Measurements from ENCODE around the gene GPBP1L1.

Gene GPBP1L1

GRCh38 chr1:45589861-45590260, 96.5 kb downstream of the GPBP1L1 start:
- DNase-seq (ENCODE audit: low spot score) = no peak

- DNase-seq (ENCODE audit: low spot score) = no peak
Measured at GRCh38 chr1:45586769-45587168, 99.6 kb downstream of the GPBP1L1 start.

GRCh38 chr1:45585496-45586075, 100.7 kb downstream of the GPBP1L1 start:
- no peak for DNase-seq (ENCODE audit: low spot score)

GRCh38 chr1:45585110-45585426, 101.3 kb downstream of the GPBP1L1 start:
- no peak for DNase-seq (ENCODE audit: low spot score)

- peak; percentile 74 for DNase-seq (ENCODE audit: low spot score)
Measured at GRCh38 chr1:45584351-45585109, 101.8 kb downstream of the GPBP1L1 start.

- DNase-seq (ENCODE audit: low spot score) = peak; percentile 89
Measured at GRCh38 chr1:45583666-45584350, 102.5 kb downstream of the GPBP1L1 start, which contains the start of gene NASP. NASP (plus strand) TSS chr1:45584041; CDS start chr1:45584147, 106 bp downstream.

GRCh38 chr1:45583264-45583665, 103.1 kb downstream of the GPBP1L1 start:
- DNase-seq (ENCODE audit: low spot score) = peak; percentile 97
